ENCODE data around the gene CISTR. TPM values are rescaled to one million over a fixed set of nuclear protein-coding genes. Genes with fewer than 3 reads are reported as not detected.

Gene CISTR
- total RNA-seq, 4 donors from 2014 or later = not detected

DNA sequence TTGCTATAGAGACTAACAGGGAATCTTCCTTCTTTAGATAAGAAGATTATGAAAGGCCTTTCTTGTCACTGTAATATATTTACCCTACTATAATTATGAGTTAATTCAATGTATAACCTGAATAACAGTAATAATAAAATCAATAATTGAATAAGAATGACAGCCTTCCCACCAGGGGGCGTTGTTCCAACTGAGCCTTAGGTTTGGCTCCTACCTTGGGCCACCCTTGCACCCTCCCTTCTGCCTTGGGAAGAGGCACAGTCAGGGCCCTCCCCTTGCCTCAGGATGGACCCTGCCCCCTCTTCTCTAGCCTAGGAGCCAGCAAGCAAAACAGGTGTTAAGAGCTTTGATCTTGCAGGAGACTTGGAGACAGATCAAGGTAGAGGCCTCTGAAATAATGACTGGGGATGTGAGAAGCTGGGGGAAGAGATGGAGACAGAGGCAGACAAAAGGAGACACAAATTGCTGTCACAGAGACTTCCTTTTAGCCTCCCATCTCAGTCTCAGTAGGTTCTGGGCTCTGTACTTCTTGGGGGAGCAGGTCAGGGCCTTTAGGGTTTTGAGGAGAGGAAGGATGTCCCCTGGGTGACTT lies 40.1 kb upstream of the CISTR start:
- intact Hi-C loops (cut with DNase I; ENCODE audit: low total_unique reads) (no loop called here), in situ Hi-C loops (cut with MboI; ENCODE audit: low pct_ligation_motif_present in 1 of 4, low pct_unique_long_range_greater_than_20kb in 1 of 4, low sequenced_read_pairs in 3 of 4) (loop anchor here in 2 of 4 donors (25.0 kb wide), 2 partner anchors 195 to 420 kb away; partner anchors contain the start of gene HOXC10 (in 1 of the 2))
- WGBS, 2 donors (ENCODE audit: low coverage in 1 of 2) = 0 to 6% methylated on average over 1 of the region's 1 CpG
- no peaks in the 10 kb centered on the region for H3K36me3 ChIP-seq
- peaks cover 95% of the 10 kb centered on the region for H3K27me3 ChIP-seq
- TF ChIP-seq, protein P1, sequence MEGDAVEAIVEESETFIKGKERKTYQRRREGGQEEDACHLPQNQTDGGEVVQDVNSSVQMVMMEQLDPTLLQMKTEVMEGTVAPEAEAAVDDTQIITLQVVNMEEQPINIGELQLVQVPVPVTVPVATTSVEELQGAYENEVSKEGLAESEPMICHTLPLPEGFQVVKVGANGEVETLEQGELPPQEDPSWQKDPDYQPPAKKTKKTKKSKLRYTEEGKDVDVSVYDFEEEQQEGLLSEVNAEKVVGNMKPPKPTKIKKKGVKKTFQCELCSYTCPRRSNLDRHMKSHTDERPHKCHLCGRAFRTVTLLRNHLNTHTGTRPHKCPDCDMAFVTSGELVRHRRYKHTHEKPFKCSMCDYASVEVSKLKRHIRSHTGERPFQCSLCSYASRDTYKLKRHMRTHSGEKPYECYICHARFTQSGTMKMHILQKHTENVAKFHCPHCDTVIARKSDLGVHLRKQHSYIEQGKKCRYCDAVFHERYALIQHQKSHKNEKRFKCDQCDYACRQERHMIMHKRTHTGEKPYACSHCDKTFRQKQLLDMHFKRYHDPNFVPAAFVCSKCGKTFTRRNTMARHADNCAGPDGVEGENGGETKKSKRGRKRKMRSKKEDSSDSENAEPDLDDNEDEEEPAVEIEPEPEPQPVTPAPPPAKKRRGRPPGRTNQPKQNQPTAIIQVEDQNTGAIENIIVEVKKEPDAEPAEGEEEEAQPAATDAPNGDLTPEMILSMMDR (IDR thresholded peaks at IDR 0.05) = peak in 3 of 5 experiments; percentile 33 to 42 (median 34)
- TF ChIP-seq EP300 (IDR thresholded peaks at IDR 0.05; ENCODE audit: low read depth) (no peak), POLR2AphosphoS5 (IDR thresholded peaks at IDR 0.05) (no peak), POLR2A (IDR thresholded peaks at IDR 0.05) (no peak)
- no peak for DNase-seq
- no peak overlapping the region for H3K27ac ChIP-seq
- no peaks in the 10 kb centered on the region for H3K9me3 ChIP-seq
- H3K4me3 ChIP-seq = no peak overlapping the region
- no peaks in the 10 kb centered on the region for H3K4me1 ChIP-seq

DNA sequence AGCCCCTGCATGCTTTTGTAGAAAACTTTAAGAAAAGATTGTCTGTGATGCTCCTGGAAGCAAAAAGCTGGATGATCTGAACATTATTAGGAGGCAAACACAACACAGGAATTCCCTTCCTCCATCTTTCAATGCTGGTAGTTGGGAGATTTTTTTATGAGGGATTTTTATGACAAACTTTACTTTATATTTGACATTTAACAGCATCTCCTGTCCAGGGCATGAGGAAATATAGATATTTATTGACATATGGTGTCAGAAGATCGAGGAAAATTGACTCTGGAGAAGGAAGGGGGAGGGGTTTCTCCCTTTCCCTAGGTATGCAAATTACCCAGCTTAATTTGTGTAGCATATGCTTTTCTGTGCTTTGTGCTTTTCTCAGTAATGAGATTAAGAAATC lies 37.8 kb upstream of the CISTR start:
- in situ Hi-C loops (cut with MboI; ENCODE audit: low pct_ligation_motif_present in 1 of 4, low pct_unique_long_range_greater_than_20kb in 1 of 4, low sequenced_read_pairs in 3 of 4) = loop anchor here in 2 of 4 donors (25.0 kb wide), 2 partner anchors 198 to 423 kb away; partner anchors contain the start of gene HOXC10 (in 1 of the 2)
- 0 to 35% methylated on average over 1 of the region's 1 CpG for WGBS, 2 donors (ENCODE audit: low coverage in 1 of 2)
- no peak for DNase-seq
- Histone ChIP-seq H3K4me1 (no peaks in the 10 kb centered on the region), H3K27me3 (peaks cover 97% of the 10 kb centered on the region), H3K4me3 (no peak overlapping the region), H3K27ac (no peak overlapping the region), H3K9me3 (no peaks in the 10 kb centered on the region), H3K36me3 (no peaks in the 10 kb centered on the region)
- TF ChIP-seq POLR2AphosphoS5 (IDR thresholded peaks at IDR 0.05) (no peak), EP300 (IDR thresholded peaks at IDR 0.05; ENCODE audit: low read depth) (no peak), POLR2A (IDR thresholded peaks at IDR 0.05) (no peak)
- TF ChIP-seq, protein P1 (IDR thresholded peaks at IDR 0.05) = no peak
- intact Hi-C loops (cut with DNase I; ENCODE audit: low total_unique reads) = no loop called here

DNA sequence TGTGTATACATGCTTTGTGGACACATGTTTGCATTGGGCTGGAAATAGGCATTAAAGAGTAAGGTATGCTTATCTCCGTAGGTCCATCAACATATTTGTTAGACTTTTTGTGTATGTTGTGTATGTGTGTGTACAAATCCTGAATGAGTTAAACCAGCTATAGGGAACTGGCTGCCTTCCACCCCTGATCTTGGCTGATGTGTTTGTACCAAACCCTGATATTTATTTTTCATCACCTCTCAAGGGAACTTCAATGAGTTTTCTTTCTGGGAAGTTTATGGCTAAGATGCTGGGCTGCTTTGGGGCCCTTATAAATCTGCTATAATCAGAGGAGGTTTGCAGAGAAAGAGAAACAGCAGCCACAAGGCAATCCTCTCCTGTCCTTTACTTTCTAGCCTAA lies 37.1 kb upstream of the CISTR start:
- no peak for DNase-seq
- no peak overlapping the region for H3K4me3 ChIP-seq
- H3K9me3 ChIP-seq = no peaks in the 10 kb centered on the region
- H3K36me3 ChIP-seq = no peaks in the 10 kb centered on the region
- intact Hi-C loops (cut with DNase I; ENCODE audit: low total_unique reads) = no loop called here
- WGBS, 2 donors (ENCODE audit: low coverage in 1 of 2) = 74% methylated on average over 1 of the region's 1 CpG; no CpG with 5 or more reads in 1 of the 2 donors
- no peak overlapping the region for H3K27ac ChIP-seq
- TF ChIP-seq EP300 (IDR thresholded peaks at IDR 0.05; ENCODE audit: low read depth) = no peak
- in situ Hi-C loops (cut with MboI; ENCODE audit: low pct_ligation_motif_present in 1 of 4, low pct_unique_long_range_greater_than_20kb in 1 of 4, low sequenced_read_pairs in 3 of 4) = loop anchor here in 2 of 4 donors (25.0 kb wide), 2 partner anchors 198 to 423 kb away; partner anchors contain the start of gene HOXC10 (in 1 of the 2)
- no peaks in the 10 kb centered on the region for H3K4me1 ChIP-seq
- H3K27me3 ChIP-seq = peaks cover 97% of the 10 kb centered on the region

DNA sequence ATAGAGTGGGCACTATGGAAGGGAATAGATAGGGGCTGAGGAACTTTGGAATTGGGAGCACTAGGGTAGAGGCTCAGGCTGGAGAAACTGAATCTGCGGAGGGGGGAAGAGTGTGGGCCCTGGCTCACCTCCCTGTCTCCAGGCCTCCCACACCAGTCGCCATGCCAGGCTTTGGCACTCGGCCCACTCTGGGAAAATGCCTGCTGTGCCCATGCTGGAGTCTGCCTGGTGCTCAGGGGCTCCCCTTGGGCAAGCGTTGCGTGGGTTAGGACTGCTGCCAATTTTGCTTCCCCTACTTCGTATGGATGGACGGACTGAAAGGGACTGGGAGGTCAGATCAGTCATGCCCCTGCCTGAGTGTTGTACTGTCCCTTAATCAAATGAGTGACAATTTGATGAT lies 34.6 kb upstream of the CISTR start:
- no peak overlapping the region for H3K4me3 ChIP-seq
- in situ Hi-C loops (cut with MboI; ENCODE audit: low pct_ligation_motif_present in 1 of 4, low pct_unique_long_range_greater_than_20kb in 1 of 4, low sequenced_read_pairs in 3 of 4) = loop anchor here in 2 of 4 donors (25.0 kb wide), 2 partner anchors 201 to 426 kb away; partner anchors contain the start of gene HOXC10 (in 1 of the 2)
- no peaks in the 10 kb centered on the region for H3K9me3 ChIP-seq
- no peak overlapping the region for H3K27ac ChIP-seq
- no peak for DNase-seq
- no peaks in the 10 kb centered on the region for H3K36me3 ChIP-seq
- no peak for TF ChIP-seq EP300 (IDR thresholded peaks at IDR 0.05; ENCODE audit: low read depth)
- TF ChIP-seq POLR2A (IDR thresholded peaks at IDR 0.05) = no peak
- no peak for TF ChIP-seq POLR2AphosphoS5 (IDR thresholded peaks at IDR 0.05)
- TF ChIP-seq, protein P1 (IDR thresholded peaks at IDR 0.05) = no peak
- H3K27me3 ChIP-seq = peaks cover 98% of the 10 kb centered on the region
- 65% methylated on average over 7 of the region's 7 CpGs; no CpG with 5 or more reads in 1 of the 2 donors for WGBS, 2 donors (ENCODE audit: low coverage in 1 of 2)
- intact Hi-C loops (cut with DNase I; ENCODE audit: low total_unique reads) = no loop called here
- no peaks in the 10 kb centered on the region for H3K4me1 ChIP-seq
